Calu3 (cell line): ENCODE data around the gene GBX2. TPM values are rescaled to one million over a fixed set of nuclear protein-coding genes. Genes with fewer than 3 reads are reported as not detected.

Experiments used
- BruUV-seq: library from RNA; stranded (reverse); fragments of 400-500 nt; replicated peaks from 2 replicates; lab custom pipeline; 2021; lab: Mats Ljungman, UMichigan
- CTCF ChIA-PET: fragments of 300-600 bp; sonication (Branson Sonifier 250); formaldehyde crosslinking; loops from one replicate; lab custom pipeline; 2022; ENCODE audit warnings: antibody characterized with exemption; lab: Charles Lee
- DNase-seq: peaks from one replicate; pipeline ENCODE4 v3.0.0; 2022
- H3K27ac Mint-ChIP-seq: one replicate; pipeline ENCODE4 v1.8.0; 2022; ENCODE audit warnings: mixed read lengths; ENCODE audit not compliant: unreplicated experiment
- H3K27me3 Mint-ChIP-seq: one replicate; pipeline ENCODE4 v1.8.0; 2022; ENCODE audit warnings: mixed read lengths; ENCODE audit not compliant: unreplicated experiment
- H3K36me3 Mint-ChIP-seq: one replicate; pipeline ENCODE4 v1.8.0; 2022; ENCODE audit warnings: mild to moderate bottlenecking, moderate library complexity, mixed read lengths; ENCODE audit not compliant: insufficient read depth, unreplicated experiment
- H3K4me1 Mint-ChIP-seq: one replicate; pipeline ENCODE4 v1.8.0; 2022; ENCODE audit warnings: mild to moderate bottlenecking, low read depth, mixed read lengths; ENCODE audit not compliant: unreplicated experiment
- H3K4me3 Mint-ChIP-seq: one replicate; pipeline ENCODE4 v1.8.0; 2022; ENCODE audit warnings: mild to moderate bottlenecking, low read depth, moderate library complexity, mixed read lengths; ENCODE audit not compliant: unreplicated experiment
- H3K9me3 Mint-ChIP-seq: one replicate; pipeline ENCODE4 v1.8.0; 2022; ENCODE audit warnings: low read depth, mixed read lengths; ENCODE audit not compliant: unreplicated experiment
- intact Hi-C: fragments of 100-400 bp; cut with micrococcal nuclease; formaldehyde crosslinking; loops from one replicate; pipeline ENCODE4 v1.10.0; 2022; ENCODE audit not compliant: unreplicated experiment
- total RNA-seq: library from RNA; stranded (reverse); gene quantifications from 2 replicates; pipeline ENCODE4 v1.2.3, GENCODE V29; 2022
- TF ChIP-seq, protein P1 (sequence below): fragments of 200-600 bp; IDR thresholded peaks from one replicate; pipeline ENCODE4 v1.8.0; 2022; ENCODE audit warnings: antibody characterized with exemption; ENCODE audit not compliant: unreplicated experiment

Gene GBX2
- total RNA-seq, 1 experiment from 2014 or later = 2.4 TPM

DNA sequence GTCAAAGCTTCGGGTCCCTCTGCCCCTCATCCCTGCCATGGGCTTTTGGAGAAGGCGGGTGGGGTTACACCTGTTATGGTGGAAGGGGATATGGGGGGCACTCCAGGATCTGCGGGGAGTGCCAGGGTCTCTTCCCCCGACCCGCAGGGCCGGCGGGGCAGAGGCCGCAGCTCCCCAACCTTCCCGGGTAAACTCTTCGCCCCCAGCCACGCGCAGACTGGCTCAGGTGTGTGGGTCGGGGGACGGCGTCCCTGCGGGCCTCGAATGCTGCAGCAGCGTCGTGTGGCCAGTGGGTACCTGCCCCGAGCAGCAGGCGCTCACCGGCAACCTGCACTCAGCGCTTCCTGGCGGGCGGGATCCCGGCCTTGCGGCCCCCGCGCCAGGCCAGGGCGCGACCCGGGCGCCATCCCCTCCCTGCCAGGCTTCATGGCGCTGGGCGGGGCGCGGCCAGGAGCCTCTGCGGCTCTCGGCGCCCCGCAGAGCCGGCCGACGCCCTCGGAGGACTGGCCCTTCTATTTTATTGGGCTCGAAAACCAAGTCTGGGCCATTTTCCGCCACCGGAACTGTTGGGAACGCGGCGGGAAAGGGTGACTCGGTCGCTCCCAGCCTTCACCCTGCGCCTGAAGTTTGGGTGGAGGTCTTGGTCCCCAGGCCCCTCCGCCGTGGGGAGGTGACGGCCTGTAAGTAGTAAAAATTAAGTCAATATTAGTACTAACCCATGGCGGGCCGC is 4.5 kb downstream of the GBX2 start:
- Mint-ChIP-seq H3K27me3 (peaks cover 12% of the 10 kb centered on the region), H3K27ac (no peak overlapping the region), H3K36me3 (peaks cover 29% of the 10 kb centered on the region), H3K9me3 (no peaks in the 10 kb centered on the region), H3K4me3 (no peak overlapping the region), H3K4me1 (no peaks in the 10 kb centered on the region)
- no peak for DNase-seq
- BruUV-seq = no TSS peak
- CTCF ChIA-PET = no interaction called here
- intact Hi-C loops = no loop called here
- TF ChIP-seq, protein P1, sequence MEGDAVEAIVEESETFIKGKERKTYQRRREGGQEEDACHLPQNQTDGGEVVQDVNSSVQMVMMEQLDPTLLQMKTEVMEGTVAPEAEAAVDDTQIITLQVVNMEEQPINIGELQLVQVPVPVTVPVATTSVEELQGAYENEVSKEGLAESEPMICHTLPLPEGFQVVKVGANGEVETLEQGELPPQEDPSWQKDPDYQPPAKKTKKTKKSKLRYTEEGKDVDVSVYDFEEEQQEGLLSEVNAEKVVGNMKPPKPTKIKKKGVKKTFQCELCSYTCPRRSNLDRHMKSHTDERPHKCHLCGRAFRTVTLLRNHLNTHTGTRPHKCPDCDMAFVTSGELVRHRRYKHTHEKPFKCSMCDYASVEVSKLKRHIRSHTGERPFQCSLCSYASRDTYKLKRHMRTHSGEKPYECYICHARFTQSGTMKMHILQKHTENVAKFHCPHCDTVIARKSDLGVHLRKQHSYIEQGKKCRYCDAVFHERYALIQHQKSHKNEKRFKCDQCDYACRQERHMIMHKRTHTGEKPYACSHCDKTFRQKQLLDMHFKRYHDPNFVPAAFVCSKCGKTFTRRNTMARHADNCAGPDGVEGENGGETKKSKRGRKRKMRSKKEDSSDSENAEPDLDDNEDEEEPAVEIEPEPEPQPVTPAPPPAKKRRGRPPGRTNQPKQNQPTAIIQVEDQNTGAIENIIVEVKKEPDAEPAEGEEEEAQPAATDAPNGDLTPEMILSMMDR = no peak

DNA sequence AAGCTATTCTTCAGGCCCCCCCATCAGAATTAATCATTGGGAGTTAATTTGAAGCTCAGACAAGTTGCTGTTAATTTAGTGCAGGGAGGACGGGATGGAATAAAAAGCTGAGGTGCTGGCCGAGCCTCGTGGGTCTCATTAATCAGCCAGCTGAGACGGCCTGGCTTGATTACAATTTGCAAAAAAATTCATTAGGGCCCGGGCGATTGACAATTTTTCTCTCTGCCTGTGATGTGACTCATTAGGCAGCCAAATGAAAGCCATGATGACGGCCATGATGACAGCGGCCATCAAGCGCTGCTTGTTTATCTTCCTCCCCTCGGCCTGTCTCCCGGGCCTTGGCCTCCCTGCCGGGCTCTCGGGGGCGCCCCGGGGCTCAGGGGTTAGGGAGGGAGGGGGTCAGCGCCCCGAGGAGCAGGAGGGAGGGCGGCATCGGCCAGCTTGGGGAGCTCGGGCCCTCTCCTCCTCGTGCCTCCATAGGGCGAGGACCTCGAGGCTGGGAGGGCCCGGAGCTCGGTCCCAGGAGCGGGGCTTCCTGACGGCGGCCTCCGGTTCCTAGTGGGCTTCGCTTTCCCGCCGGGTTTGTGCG is 5.2 kb downstream of the GBX2 start:
- Mint-ChIP-seq H3K9me3 (no peaks in the 10 kb centered on the region), H3K27ac (no peak overlapping the region), H3K4me1 (no peaks in the 10 kb centered on the region), H3K4me3 (no peak overlapping the region), H3K36me3 (peaks cover 23% of the 10 kb centered on the region), H3K27me3 (peaks cover 18% of the 10 kb centered on the region)
- CTCF ChIA-PET = interaction anchor here (1.4 kb wide), 1 partner anchor 8 kb away, joined by 4 read pairs; no protein-coding TSS in a partner anchor
- intact Hi-C loops = no loop called here
- no TSS peak for BruUV-seq
- TF ChIP-seq, protein P1 = no peak
- no peak for DNase-seq

DNA sequence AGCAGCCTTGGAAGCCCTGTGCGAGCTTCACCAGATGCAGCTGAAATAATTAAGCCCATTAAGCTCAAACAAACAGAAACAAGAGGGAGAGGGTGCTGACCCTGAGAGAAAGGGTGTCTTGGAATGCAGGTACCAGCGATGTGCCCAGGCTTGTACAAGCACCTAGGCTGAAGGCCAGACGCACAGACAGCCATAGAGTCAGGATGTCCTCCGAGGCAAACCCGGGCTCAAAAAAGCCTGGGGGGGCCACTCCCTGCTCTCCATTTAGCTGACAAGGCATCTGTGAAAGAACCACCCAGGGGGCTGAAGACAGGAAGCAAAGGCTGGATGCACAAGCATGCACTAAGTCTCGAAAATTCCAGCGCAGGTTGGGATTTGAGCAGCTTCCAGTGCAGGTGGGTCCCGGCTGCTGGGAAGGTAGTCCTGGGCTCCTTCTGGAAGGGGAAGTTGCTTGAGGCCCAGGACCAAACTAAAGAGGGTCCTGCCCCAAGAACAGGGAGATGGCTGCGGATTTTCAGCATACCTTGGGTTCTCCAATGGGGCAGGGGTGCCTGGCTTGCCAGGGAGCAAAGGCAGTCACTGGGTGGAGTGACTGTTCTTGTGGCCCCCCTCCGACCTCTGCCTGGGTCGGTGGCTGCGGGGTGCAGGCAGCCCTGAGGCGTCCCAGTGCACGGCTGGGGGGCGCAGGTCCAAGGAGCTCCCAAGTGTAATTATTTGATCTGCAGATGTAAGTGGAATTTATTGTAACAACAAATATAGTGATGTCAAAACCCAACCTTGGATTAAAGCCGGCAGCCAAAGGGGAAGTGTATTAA is 5.9 kb downstream of the GBX2 start:
- no peak for DNase-seq
- Mint-ChIP-seq H3K4me3 (no peak overlapping the region), H3K4me1 (no peaks in the 10 kb centered on the region), H3K27ac (no peak overlapping the region), H3K36me3 (peaks cover 15% of the 10 kb centered on the region), H3K9me3 (no peaks in the 10 kb centered on the region), H3K27me3 (peaks cover 26% of the 10 kb centered on the region)
- TF ChIP-seq, protein P1 = no peak
- intact Hi-C loops = no loop called here
- CTCF ChIA-PET = interaction anchor here (1.4 kb wide), 1 partner anchor 9 kb away, joined by 4 read pairs; no protein-coding TSS in a partner anchor
- BruUV-seq = no TSS peak

DNA sequence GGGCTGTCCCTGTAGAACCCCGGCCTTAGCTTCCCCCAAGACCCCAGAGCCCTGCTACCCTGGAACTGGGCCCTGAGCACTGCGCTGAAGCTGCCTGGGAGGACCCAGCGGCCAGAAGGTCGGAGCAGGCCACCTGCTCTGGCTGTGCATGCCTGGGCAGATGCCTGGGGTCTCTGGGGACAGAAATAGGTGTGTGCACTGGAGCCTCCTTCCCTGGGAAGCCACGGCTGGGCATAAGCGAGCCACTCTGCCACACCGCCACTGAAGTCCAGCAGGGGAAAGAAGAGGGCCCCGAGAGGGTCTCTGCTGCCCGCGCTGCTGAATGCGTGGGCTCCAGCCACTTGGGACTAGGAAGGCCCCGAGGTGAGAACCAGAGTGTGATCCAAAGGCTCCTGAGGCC is 6.7 kb downstream of the GBX2 start:
- Mint-ChIP-seq H3K9me3 (no peaks in the 10 kb centered on the region), H3K4me1 (no peaks in the 10 kb centered on the region), H3K27ac (no peak overlapping the region), H3K27me3 (peaks cover 29% of the 10 kb centered on the region), H3K4me3 (no peak overlapping the region), H3K36me3 (peaks cover 8% of the 10 kb centered on the region)
- TF ChIP-seq, protein P1 = no peak
- no TSS peak for BruUV-seq
- CTCF ChIA-PET = interaction anchor here (1.4 kb wide), 1 partner anchor 9 kb away, joined by 4 read pairs; no protein-coding TSS in a partner anchor
- no peak for DNase-seq
- intact Hi-C loops = no loop called here
